IMR-90 (cell line): ENCODE data around the gene PTPRN2. TPM values are rescaled to one million over a fixed set of nuclear protein-coding genes. Genes with fewer than 3 reads are reported as not detected.

Experiments used
- ATAC-seq: fragments of 200-7000 bp; cut with Tn5 transposase; 2 replicates; pipeline ENCODE4 v1.9.1; 2020; ENCODE audit warnings: low read depth, mild to moderate bottlenecking, moderate library complexity
- BruUV-seq: library from RNA; stranded (reverse); fragments of 400-500 nt; replicated peaks from 2 replicates; lab custom pipeline; 2021; lab: Mats Ljungman, UMichigan
- CTCF ChIA-PET: fragments of 300-600 bp; formaldehyde crosslinking; extraction: SDS; loops from one replicate; lab custom pipeline; 2021; ENCODE audit warnings: antibody characterized with exemption; lab: Yijun Ruan, JAX
- POLR2A ChIA-PET: fragments of 300-600 bp; sonication (Branson Sonifier 250); formaldehyde crosslinking; loops from one replicate; lab custom pipeline; 2022; ENCODE audit warnings: antibody characterized with exemption; ENCODE audit not compliant: unreplicated experiment; lab: Charles Lee
- DNase-seq: peaks from one replicate; pipeline ENCODE4 v3.0.0; 2013
- H2AFZ ChIP-seq: replicated peaks from 2 replicates; pipeline ENCODE3; 2013; ENCODE audit warnings: low read length, mild to moderate bottlenecking; ENCODE audit not compliant: poor library complexity
- H2AK5ac ChIP-seq: 2 replicates; pipeline ENCODE4 v1.6.1; 2013; ENCODE audit warnings: low read depth, low read length, inconsistent platforms
- H2AK9ac ChIP-seq: replicated peaks from 2 replicates; pipeline ENCODE3; 2013; ENCODE audit warnings: mild to moderate bottlenecking, low read depth, low read length, moderate library complexity; ENCODE audit not compliant: poor library complexity
- H2BK120ac ChIP-seq: 2 replicates; pipeline ENCODE4 v1.6.1; 2013; ENCODE audit warnings: low read depth, low read length, inconsistent platforms
- H2BK15ac ChIP-seq: 3 replicates; pipeline ENCODE4 v1.6.1; 2013; ENCODE audit warnings: low read depth, low read length, inconsistent platforms
- H2BK20ac ChIP-seq: 2 replicates; pipeline ENCODE4 v1.6.1; 2013; ENCODE audit warnings: low read depth, mild to moderate bottlenecking, inconsistent platforms, low read length, moderate library complexity
- H2BK5ac ChIP-seq: 2 replicates; pipeline ENCODE4 v1.6.1; 2013; ENCODE audit warnings: mild to moderate bottlenecking, low read depth, low read length, inconsistent platforms; ENCODE audit not compliant: poor library complexity, severe bottlenecking
- H3K14ac ChIP-seq: replicated peaks from 2 replicates; pipeline ENCODE4 v1.6.1; 2013; ENCODE audit warnings: low read depth, low read length, inconsistent platforms
- H3K18ac ChIP-seq: 2 replicates; pipeline ENCODE4 v1.6.1; 2013; ENCODE audit warnings: low read depth, low read length, control low read depth
- H3K23ac ChIP-seq: 2 replicates; pipeline ENCODE4 v1.6.1; 2013; ENCODE audit warnings: low read depth, low read length, inconsistent platforms
- H3K27ac ChIP-seq: 2 replicates; pipeline ENCODE4 v1.5.1; 2013; ENCODE audit warnings: mild to moderate bottlenecking, control low read depth, low read length; ENCODE audit not compliant: insufficient read depth
- H3K27me3 ChIP-seq: 2 replicates; pipeline ENCODE4 v1.6.1; 2013; ENCODE audit warnings: low read length; ENCODE audit not compliant: control insufficient read depth, insufficient read depth
- H3K36me3 ChIP-seq: 2 replicates; pipeline ENCODE4 v1.6.1; 2013; ENCODE audit warnings: low read length, mixed read lengths; ENCODE audit not compliant: control insufficient read depth, insufficient read depth
- H3K4ac ChIP-seq: 2 replicates; pipeline ENCODE4 v1.6.1; 2013; ENCODE audit warnings: low read depth, low read length, inconsistent platforms
- H3K4me1 ChIP-seq: 2 replicates; pipeline ENCODE4 v1.6.1; 2013; ENCODE audit warnings: low read length, mixed read lengths; ENCODE audit not compliant: control insufficient read depth, insufficient read depth
- H3K4me2 ChIP-seq: 2 replicates; pipeline ENCODE4 v1.6.1; 2013; ENCODE audit warnings: low read depth, mild to moderate bottlenecking, control low read depth, low read length, moderate library complexity
- H3K4me3 ChIP-seq: 2 replicates; pipeline ENCODE4 v1.5.1; 2013; ENCODE audit warnings: low read depth, mild to moderate bottlenecking, control low read depth, low read length, moderate library complexity; ENCODE audit not compliant: insufficient read depth
- H3K56ac ChIP-seq: 2 replicates; pipeline ENCODE4 v1.6.1; 2013; ENCODE audit warnings: low read length, inconsistent platforms; ENCODE audit not compliant: insufficient read depth; ENCODE audit errors: extremely low read depth
- H3K79me1 ChIP-seq, 2 experiments: 2 replicates each; pipeline ENCODE4 v1.6.1; 2013; ENCODE audit warnings: low read length in 2 of 2, inconsistent platforms in 1 of 2, low read depth in 1 of 2
- H3K9ac ChIP-seq: 2 replicates; pipeline ENCODE4 v1.6.1; 2013; ENCODE audit warnings: low read depth, low read length, control low read depth
- H3K9me1 ChIP-seq: 2 replicates; pipeline ENCODE4 v1.6.1; 2013; ENCODE audit warnings: low read length, inconsistent platforms; ENCODE audit not compliant: insufficient read depth
- H3K9me3 ChIP-seq: 2 replicates; pipeline ENCODE4 v1.6.1; 2013; ENCODE audit warnings: low read length; ENCODE audit not compliant: control insufficient read depth, insufficient read depth
- H4K20me1 ChIP-seq: 2 replicates; pipeline ENCODE4 v1.6.1; 2013; ENCODE audit warnings: low read length, inconsistent platforms; ENCODE audit not compliant: insufficient read depth
- H4K5ac ChIP-seq: 2 replicates; pipeline ENCODE4 v1.6.1; 2013; ENCODE audit warnings: mild to moderate bottlenecking, low read depth, low read length, control low read depth
- H4K8ac ChIP-seq, 2 experiments: 2 replicates each; pipeline ENCODE4 v1.6.1; 2013; ENCODE audit warnings: low read depth in 2 of 2, low read length in 2 of 2, control low read depth in 1 of 2, inconsistent platforms in 1 of 2
- H4K91ac ChIP-seq: 2 replicates; pipeline ENCODE4 v1.6.1; 2013; ENCODE audit warnings: low read depth, low read length, inconsistent platforms; ENCODE audit not compliant: insufficient read depth
- BHLHE40 ChIP-seq: fragments of 150-350 bp; IDR thresholded peaks from 2 replicates; pipeline ENCODE4 v1.6.1; 2016; ENCODE audit warnings: mild to moderate bottlenecking, low read depth, low read length
- CEBPB ChIP-seq: IDR thresholded peaks from 2 replicates; pipeline ENCODE4 v1.6.1; 2012; ENCODE audit warnings: low read depth, low read length, improper control_type of control experiment
- CHD1 ChIP-seq: IDR thresholded peaks from 2 replicates; pipeline ENCODE4 v1.6.1; 2012; ENCODE audit warnings: low read depth, low read length, improper control_type of control experiment
- CTCF ChIP-seq: conservative IDR thresholded peaks from 2 replicates; pipeline ENCODE4 v1.5.1; 2012; ENCODE audit warnings: mild to moderate bottlenecking, low read depth, low read length, improper control_type of control experiment
- ELK1 ChIP-seq: fragments of 150-350 bp; IDR thresholded peaks from 2 replicates; pipeline ENCODE4 v1.6.1; 2016; ENCODE audit warnings: low read depth, mild to moderate bottlenecking, low read length, moderate library complexity, borderline replicate concordance
- FOS ChIP-seq: fragments of 150-350 bp; IDR thresholded peaks from 2 replicates; pipeline ENCODE4 v1.6.1; 2016; ENCODE audit warnings: low read depth, low read length
- MAFK ChIP-seq: IDR thresholded peaks from 2 replicates; pipeline ENCODE4 v1.6.1; 2012; ENCODE audit warnings: low read depth, low read length, improper control_type of control experiment
- MAZ ChIP-seq: IDR thresholded peaks from 2 replicates; pipeline ENCODE4 v1.6.1; 2012; ENCODE audit warnings: low read depth, mild to moderate bottlenecking, low read length, improper control_type of control experiment, moderate library complexity, borderline replicate concordance
- MXI1 ChIP-seq: IDR thresholded peaks from 2 replicates; pipeline ENCODE4 v1.6.1; 2012; ENCODE audit warnings: low read depth, mild to moderate bottlenecking, low read length, moderate library complexity, borderline replicate concordance
- NFE2L2 ChIP-seq: fragments of 150-350 bp; IDR thresholded peaks from 2 replicates; pipeline ENCODE4 v1.6.1; 2016; ENCODE audit warnings: low read depth, mild to moderate bottlenecking, low read length
- POLR2A ChIP-seq: IDR thresholded peaks from 2 replicates; pipeline ENCODE4 v1.6.1; 2012; ENCODE audit warnings: mild to moderate bottlenecking, low read depth, low read length
- RAD21 ChIP-seq: IDR thresholded peaks from 2 replicates; pipeline ENCODE4 v1.6.1; 2012; ENCODE audit warnings: low read length, improper control_type of control experiment
- RCOR1 ChIP-seq: IDR thresholded peaks from 2 replicates; pipeline ENCODE4 v1.6.1; 2012; ENCODE audit warnings: mild to moderate bottlenecking, low read length, improper control_type of control experiment; ENCODE audit not compliant: insufficient replicate concordance
- RFX5 ChIP-seq: IDR thresholded peaks from 2 replicates; pipeline ENCODE4 v1.8.0; 2012; ENCODE audit warnings: low read depth, mild to moderate bottlenecking, low read length, moderate library complexity
- SMC3 ChIP-seq: fragments of 150-350 bp; IDR thresholded peaks from 2 replicates; pipeline ENCODE4 v1.6.1; 2016; ENCODE audit warnings: low read depth, mild to moderate bottlenecking, antibody characterized with exemption, low read length, moderate library complexity
- USF2 ChIP-seq: fragments of 150-350 bp; IDR thresholded peaks from 2 replicates; pipeline ENCODE4 v1.6.1; 2017; ENCODE audit warnings: mild to moderate bottlenecking, antibody characterized with exemption, low read length, low read depth
- WGBS, 2 experiments: methylation state at CpG; one replicate each; pipeline versions ENCODE4 v1.1.5 to v1.1.7; 2013; ENCODE audit warnings: missing lambda C conversion rate in 2 of 2; ENCODE audit not compliant: insufficient read length in 1 of 2; ENCODE audit errors: extremely low coverage in 2 of 2; 5-methylcytosine and 5-hydroxymethylcytosine counted together
- dilution Hi-C: fragments of 300-500 bp; cut with HindIII; formaldehyde crosslinking; loops from one replicate; pipeline ENCODE4 v1.14.3; 2018; ENCODE audit warnings: low sequenced_read_pairs; ENCODE audit not compliant: unreplicated experiment
- in situ Hi-C: fragments of 300-500 bp; cut with MboI; formaldehyde crosslinking; loops from 3 replicates; pipeline ENCODE4 v1.14.3; 2019; ENCODE audit warnings: low sequenced_read_pairs, inconsistent platforms, mixed read lengths
- intact Hi-C: fragments of 100-400 bp; cut with micrococcal nuclease; formaldehyde crosslinking; loops from 2 replicates; pipeline ENCODE4 v1.10.0; 2022
- polyA plus RNA-seq, 3 experiments: library from polyadenylated mRNA; depleted of rRNA; stranded (reverse); fragments of >200 nt; gene quantifications; 2 replicates each; pipeline ENCODE4 v1.2.3, GENCODE V29; 2012; ENCODE audit warnings: low replicate concordance in 1 of 3
- total RNA-seq: library from RNA; depleted of rRNA; stranded (reverse); fragments of >200 nt; gene quantifications from 2 replicates; pipeline ENCODE4 v1.2.3, GENCODE V29; 2012

Gene PTPRN2
- total and polyA plus RNA-seq, 2 of the 4 experiments (the other 2 are of a cell fraction): 0.03 TPM; not detected in 1

GRCh38 chr7:158501393-158502067 is 86.1 kb downstream of the PTPRN2 start:
- dilution Hi-C loops (no loop called here), intact Hi-C loops (no loop called here), in situ Hi-C loops (no loop called here)
- Histone ChIP-seq H3K36me3 (no peaks in the 10 kb centered on the region), H3K4me1 (no peaks in the 10 kb centered on the region), H3K4ac (no peak overlapping the region), H2BK15ac (no peak overlapping the region), H3K9me3 (peaks cover 38% of the 10 kb centered on the region), H2AFZ (no peak overlapping the region), H2AK9ac (no peak overlapping the region), H3K23ac (no peak overlapping the region), H4K91ac (no peak overlapping the region), H3K4me2 (no peak overlapping the region), H3K79me1 (no peaks in the 10 kb centered on the region), H3K27ac (no peak overlapping the region), H3K9ac (no peak overlapping the region), H3K27me3 (no peaks in the 10 kb centered on the region), H4K20me1 (no peaks in the 10 kb centered on the region), H3K9me1 (no peaks in the 10 kb centered on the region), H2BK20ac (no peak overlapping the region), H3K56ac (no peak overlapping the region), H4K8ac (no peak overlapping the region), H4K5ac (no peak overlapping the region), H3K18ac (no peak overlapping the region), H2BK5ac (no peak overlapping the region), H3K14ac (no peak overlapping the region), H2BK120ac (no peak overlapping the region), H2AK5ac (no peak overlapping the region), H3K4me3 (no peak overlapping the region)
- ChIA-PET CTCF (no interaction called here), POLR2A (no interaction called here)
- WGBS, 2 experiments: 35% methylated on average over 5 of the region's 28 CpGs; no CpG with 5 or more reads in 1 of the 2 experiments
- TF ChIP-seq RCOR1 (no peak), RAD21 (no peak), MAZ (no peak), POLR2A (no peak), CHD1 (no peak), BHLHE40 (no peak), MAFK (no peak), NFE2L2 (no peak), MXI1 (no peak), ELK1 (no peak), SMC3 (no peak), CTCF (no peak), FOS (no peak), USF2 (no peak), CEBPB (no peak), RFX5 (no peak)
- no peak for DNase-seq
- ATAC-seq: no peak
- BruUV-seq: no TSS peak
